Thymus (tissue), 11 donors: ENCODE measurements around the gene OTOP2. TPM values are rescaled to one million over a fixed set of nuclear protein-coding genes. Genes with fewer than 3 reads are reported as not detected.
"Not testable (repeated sequence)": the region's sequence is repeated elsewhere in the genome, so short reads cannot be mapped to it uniquely, and the experiment has no call there.

Source experiments
- DNase-seq, 9 donors: peaks; one replicate each; pipeline ENCODE4 v3.0.0-alpha.2; 2013; ENCODE audit warnings: low spot score in 9 of 9, low read depth in 6 of 9, missing footprints in 1 of 9
- H3K27ac ChIP-seq, 2 donors: one replicate each; pipeline ENCODE4 v1.5.1; 2013; ENCODE audit warnings: control low read depth in 1 of 2, low read depth in 1 of 2, low read length in 1 of 2, mild to moderate bottlenecking in 1 of 2, moderate library complexity in 1 of 2
- H3K27me3 ChIP-seq, 2 donors: one replicate each; pipeline ENCODE4 v1.5.1; 2013; ENCODE audit warnings: low read length in 1 of 2; ENCODE audit not compliant: control insufficient read depth in 2 of 2, insufficient read depth in 1 of 2
- H3K36me3 ChIP-seq, 2 donors: one replicate each; pipeline ENCODE4 v1.5.1; 2013; ENCODE audit warnings: low read length in 1 of 2, mild to moderate bottlenecking in 1 of 2, moderate library complexity in 1 of 2; ENCODE audit not compliant: control insufficient read depth in 2 of 2, insufficient read depth in 2 of 2
- H3K4me1 ChIP-seq, 2 donors: one replicate each; pipeline ENCODE4 v1.5.1; 2013; ENCODE audit warnings: low read length in 2 of 2; ENCODE audit not compliant: control insufficient read depth in 2 of 2, insufficient read depth in 2 of 2
- H3K4me3 ChIP-seq, 2 donors: one replicate each; pipeline ENCODE4 v1.5.1; 2013; ENCODE audit warnings: low read length in 2 of 2, control low read depth in 1 of 2, mild to moderate bottlenecking in 1 of 2
- H3K9me3 ChIP-seq, 2 donors: one replicate each; pipeline ENCODE4 v1.5.1; 2013; ENCODE audit warnings: low read length in 1 of 2, mild to moderate bottlenecking in 1 of 2; ENCODE audit not compliant: control insufficient read depth in 2 of 2, insufficient read depth in 1 of 2
- WGBS: extraction: QIAGEN DNeasy Blood & Tissue Kit; methylation state at CpG from one replicate; pipeline ENCODE4 v1.1.7; 2013; 5-methylcytosine and 5-hydroxymethylcytosine counted together
- polyA plus RNA-seq: library from polyadenylated mRNA; stranded (reverse); fragments of 200-250 nt; gene quantifications from one replicate; pipeline ENCODE4 v1.2.3, GENCODE V29; 2013
- total RNA-seq: library from RNA; stranded (reverse); fragments of 120-200 nt; gene quantifications from one replicate; pipeline ENCODE4 v1.2.4, GENCODE V29; 2013
- donor health status: healthy.

The OTOP2 gene
- total and polyA plus RNA-seq, 2 donors: 0.05 to 0.23 TPM

DNA sequence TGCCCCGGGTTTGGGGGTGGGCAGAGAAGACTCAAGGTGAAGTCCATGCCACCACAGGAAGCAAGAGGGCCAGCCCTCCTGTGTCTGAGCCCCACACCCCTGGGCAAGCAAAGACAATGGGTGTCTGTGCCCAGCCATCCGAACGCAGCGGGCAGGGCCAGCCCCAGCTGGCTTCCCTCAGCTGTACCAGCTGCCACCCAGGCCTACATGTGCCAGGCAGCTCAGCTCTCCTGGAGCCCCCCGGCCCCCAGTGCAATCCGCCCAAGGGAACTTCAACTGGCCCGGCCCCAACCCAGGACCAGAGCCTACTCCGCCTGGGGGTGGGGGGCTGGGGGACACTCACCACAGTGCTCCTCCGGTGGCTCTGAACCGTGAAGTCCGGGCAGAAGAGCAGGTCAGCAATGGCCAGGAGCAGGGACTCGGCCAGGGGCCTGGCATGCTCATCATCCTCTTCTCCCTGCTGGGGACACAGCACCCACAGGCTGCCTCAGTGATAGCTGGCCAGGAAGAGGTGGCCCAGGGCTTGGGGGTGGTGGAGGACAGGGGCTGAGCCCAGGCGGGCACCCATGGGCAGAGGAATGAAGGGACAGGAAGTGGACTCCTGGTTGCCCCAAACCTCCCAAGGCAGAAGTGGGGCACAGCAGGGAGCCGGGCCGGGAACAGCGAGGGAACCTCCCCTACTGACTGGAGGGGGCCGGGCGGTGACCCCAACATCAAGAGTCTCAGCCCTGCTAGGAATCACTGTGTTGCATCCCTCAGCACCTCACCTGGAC, 38.7 kb downstream of the OTOP2 start:
- H3K4me3 ChIP-seq: no peak overlapping the region
- H3K4me1 ChIP-seq: peaks cover 0 to 2% of the 10 kb centered on the region in 2 donors
- no peak overlapping the region for H3K27ac ChIP-seq
- H3K27me3 ChIP-seq: peaks cover 0 to 15% of the 10 kb centered on the region in 2 donors
- DNase-seq: no peak
- no peaks in the 10 kb centered on the region for H3K36me3 ChIP-seq
- WGBS: 94% methylated on average over 18 of the region's 18 CpGs
- H3K9me3 ChIP-seq: no peaks in the 10 kb centered on the region

GRCh38 chr17:74963656-74964055, 39.6 kb downstream of the OTOP2 start:
- Histone ChIP-seq H3K9me3 (no peaks in the 10 kb centered on the region), H3K4me3 (no peak overlapping the region), H3K27me3 (peaks cover 0 to 11% of the 10 kb centered on the region in 2 donors), H3K4me1 (peaks cover 0 to 2% of the 10 kb centered on the region in 2 donors), H3K27ac (no peak overlapping the region), H3K36me3 (no peaks in the 10 kb centered on the region)
- 79% methylated on average over 12 of the region's 12 CpGs for WGBS
- no peak for DNase-seq

GRCh38 chr17:74964246-74964761, 40.2 kb downstream of the OTOP2 start:
- 98% methylated on average over 12 of the region's 12 CpGs for WGBS
- Histone ChIP-seq H3K9me3 (no peaks in the 10 kb centered on the region), H3K27ac (no peak overlapping the region), H3K36me3 (no peaks in the 10 kb centered on the region), H3K4me3 (no peak overlapping the region), H3K27me3 (peaks cover 0 to 8% of the 10 kb centered on the region in 2 donors), H3K4me1 (peaks cover 0 to 2% of the 10 kb centered on the region in 2 donors)
- DNase-seq: no peak

DNA sequence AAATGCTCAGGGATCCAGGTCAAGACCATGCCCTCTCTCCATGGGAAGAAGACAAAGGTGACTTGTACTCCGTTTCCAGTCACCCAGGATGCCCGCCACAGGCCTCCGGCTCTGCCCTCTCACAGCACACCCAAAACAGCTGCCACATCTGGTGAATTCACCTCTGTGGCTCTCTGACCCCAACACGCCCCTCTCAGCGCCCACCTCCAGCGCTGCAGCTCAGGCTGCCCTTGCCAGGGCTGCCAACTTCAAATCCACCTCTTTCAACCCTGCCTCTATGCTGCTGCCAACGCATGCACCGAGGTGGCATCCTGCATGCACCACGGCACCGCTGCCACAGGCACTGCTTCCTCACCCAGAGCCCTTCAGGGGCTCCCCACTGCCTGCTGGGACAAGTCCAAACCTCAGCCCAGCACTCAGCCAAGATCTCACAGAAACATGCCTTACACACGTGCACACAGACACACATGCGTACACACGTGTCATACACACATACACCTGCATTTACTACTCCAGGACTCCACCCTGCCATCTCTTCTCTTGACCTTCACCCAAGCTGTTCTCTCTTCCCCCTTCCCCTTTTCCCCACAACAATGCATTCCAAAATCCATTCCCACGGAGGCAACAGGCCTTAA, 41.0 kb downstream of the OTOP2 start:
- WGBS: 88% methylated on average over 14 of the region's 14 CpGs
- DNase-seq: no peak
- Histone ChIP-seq H3K4me1 (peaks cover 0 to 2% of the 10 kb centered on the region in 2 donors), H3K36me3 (no peaks in the 10 kb centered on the region), H3K4me3 (no peak overlapping the region), H3K27ac (no peak overlapping the region), H3K9me3 (no peaks in the 10 kb centered on the region), H3K27me3 (peaks cover 0 to 8% of the 10 kb centered on the region in 2 donors)

DNA sequence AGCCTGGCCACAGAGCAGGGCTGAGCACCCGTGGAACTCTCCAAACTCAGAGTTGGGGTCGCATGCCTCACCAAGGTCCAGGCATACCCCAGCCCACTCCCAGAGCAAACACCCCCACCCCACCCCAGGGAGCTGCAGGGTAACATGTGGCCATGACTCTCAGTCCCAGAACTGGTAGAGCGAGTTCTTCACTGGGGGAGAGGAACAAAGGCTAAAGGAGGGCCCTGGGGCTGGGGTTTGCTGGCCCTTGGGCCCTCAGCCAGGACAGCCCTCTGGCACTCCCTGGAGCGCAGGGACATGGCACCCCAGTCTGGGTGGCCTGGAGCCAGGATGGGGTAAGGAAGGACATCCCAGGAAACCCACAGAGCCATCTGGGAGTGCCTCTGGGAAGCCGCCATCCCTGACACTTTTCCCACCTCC, 44.3 kb downstream of the OTOP2 start:
- Histone ChIP-seq H3K4me1 (peaks cover 6 to 16% of the 10 kb centered on the region in 2 donors), H3K27ac (no peak overlapping the region), H3K4me3 (no peak overlapping the region), H3K9me3 (no peaks in the 10 kb centered on the region), H3K36me3 (no peaks in the 10 kb centered on the region), H3K27me3 (peaks cover 0 to 29% of the 10 kb centered on the region in 2 donors)
- 95% methylated on average over 5 of the region's 5 CpGs for WGBS
- DNase-seq: no peak

DNA sequence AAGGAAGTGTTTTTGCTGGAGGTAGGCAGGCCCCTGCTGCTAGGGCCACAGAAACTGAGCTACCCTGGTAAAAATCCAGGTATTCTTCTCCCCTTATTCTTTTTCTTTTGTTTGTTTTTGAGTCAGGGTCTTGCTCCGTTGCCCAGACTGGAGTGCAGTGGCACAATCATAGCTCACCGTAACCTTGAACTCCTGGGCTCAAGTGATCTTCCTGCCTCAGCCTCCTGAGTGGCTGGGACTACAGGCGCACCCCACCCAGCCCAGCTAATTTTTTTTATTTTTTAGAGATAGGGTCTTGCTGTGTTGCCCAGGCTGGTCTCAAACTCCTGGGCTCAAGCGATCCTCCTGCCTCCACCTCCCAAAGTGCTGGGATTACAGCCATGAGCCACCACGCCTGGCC, 45.4 kb downstream of the OTOP2 start:
- H3K36me3 ChIP-seq, H3K4me3 ChIP-seq, DNase-seq, H3K9me3 ChIP-seq, H3K27ac ChIP-seq: not testable (repeated sequence)
- Histone ChIP-seq H3K4me1 (peaks cover 6 to 16% of the 10 kb centered on the region in 2 donors), H3K27me3 (peaks cover 0 to 40% of the 10 kb centered on the region in 2 donors)
- 96% methylated on average over 5 of the region's 5 CpGs for WGBS

DNA sequence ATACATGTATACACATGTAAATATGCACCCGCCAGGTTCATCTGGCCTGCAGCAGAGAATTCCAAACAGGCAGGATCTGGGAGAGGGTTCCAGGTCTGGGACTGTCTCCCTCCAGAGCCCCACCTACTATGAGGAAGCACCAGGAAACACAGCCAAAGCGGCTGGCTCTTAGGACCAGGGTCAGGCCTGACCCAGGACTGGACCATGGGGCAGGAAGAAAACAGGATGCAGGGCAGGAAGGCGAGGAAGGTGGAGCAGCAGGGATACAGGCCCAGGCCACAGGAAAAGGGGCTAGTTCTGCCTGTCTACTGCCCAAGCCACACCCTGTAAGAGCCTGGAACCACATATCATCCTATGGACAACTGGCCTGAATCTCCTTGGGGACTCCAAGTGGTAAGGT, 46.3 kb downstream of the OTOP2 start:
- H3K27me3 ChIP-seq: peaks cover 2 to 47% of the 10 kb centered on the region in 2 donors
- no peak overlapping the region for H3K27ac ChIP-seq
- DNase-seq: no peak
- H3K9me3 ChIP-seq: no peaks in the 10 kb centered on the region
- H3K4me3 ChIP-seq: no peak overlapping the region
- H3K4me1 ChIP-seq: peaks cover 6 to 16% of the 10 kb centered on the region in 2 donors
- 95% methylated on average over 3 of the region's 3 CpGs for WGBS
- H3K36me3 ChIP-seq: no peaks in the 10 kb centered on the region

- DNase-seq: no peak
- Histone ChIP-seq H3K9me3 (no peaks in the 10 kb centered on the region), H3K27ac (no peak overlapping the region), H3K27me3 (peaks cover 2 to 52% of the 10 kb centered on the region in 2 donors), H3K4me1 (peaks cover 6 to 16% of the 10 kb centered on the region in 2 donors), H3K4me3 (no peak overlapping the region), H3K36me3 (no peaks in the 10 kb centered on the region)
- WGBS: 97% methylated on average over 8 of the region's 8 CpGs
Measured at GRCh38 chr17:74971069-74971841, 47.2 kb downstream of the OTOP2 start.

- H3K4me1 ChIP-seq: peaks cover 6 to 16% of the 10 kb centered on the region in 2 donors
- H3K4me3 ChIP-seq: peak overlapping the region; percentile 46 to 56
- no peak for DNase-seq
- no peak overlapping the region for H3K27ac ChIP-seq
- peaks cover 2 to 53% of the 10 kb centered on the region in 2 donors for H3K27me3 ChIP-seq
- no peaks in the 10 kb centered on the region for H3K9me3 ChIP-seq
- no peaks in the 10 kb centered on the region for H3K36me3 ChIP-seq
- WGBS: 59% methylated on average over 9 of the region's 9 CpGs
Measured at GRCh38 chr17:74971842-74972106, 47.7 kb downstream of the OTOP2 start.
